ENCODE data around the gene SLC9A8.
A peak's percentile ranks its signal among the peaks of the same experiment; 100 is the strongest.

DNA sequence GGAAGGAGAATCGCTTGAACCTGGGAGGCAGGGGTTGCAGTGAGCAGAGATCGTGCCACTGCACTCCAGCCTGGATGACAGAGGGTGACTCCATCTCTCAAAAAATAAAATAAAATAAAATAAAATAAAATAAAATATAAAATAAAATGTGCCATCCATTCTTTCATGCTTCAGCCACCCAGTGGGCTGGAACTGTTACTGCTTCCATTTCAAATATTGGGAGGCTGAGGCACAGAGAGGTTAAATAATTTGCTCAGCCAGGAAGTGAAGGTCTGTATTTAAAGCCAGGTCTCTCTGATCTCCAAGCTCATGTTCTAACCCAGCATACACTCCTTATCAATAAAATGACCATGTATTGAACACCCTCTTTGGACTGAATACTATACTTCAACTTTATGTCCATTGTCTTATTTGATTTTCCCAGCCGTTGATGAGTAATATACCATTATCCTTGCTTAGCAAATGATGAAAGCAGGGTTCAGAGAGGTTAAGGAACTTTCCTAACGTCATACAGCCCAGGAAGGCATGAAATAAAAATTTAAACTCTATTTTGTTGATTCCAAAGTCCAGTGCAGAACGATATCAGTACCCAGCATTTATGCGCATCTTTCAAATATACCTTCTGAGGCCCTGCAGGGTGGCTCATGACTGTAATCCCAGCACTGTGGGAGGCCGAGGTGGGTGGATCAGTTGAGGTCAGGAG lies 25.8 kb upstream of the SLC9A8 start:
- TF ChIP-seq ZNF274 (IDR thresholded peaks at IDR 0.05; ENCODE audit: borderline replicate concordance, low read depth, low read length): no peak
- TF ChIP-seq, protein P1, sequence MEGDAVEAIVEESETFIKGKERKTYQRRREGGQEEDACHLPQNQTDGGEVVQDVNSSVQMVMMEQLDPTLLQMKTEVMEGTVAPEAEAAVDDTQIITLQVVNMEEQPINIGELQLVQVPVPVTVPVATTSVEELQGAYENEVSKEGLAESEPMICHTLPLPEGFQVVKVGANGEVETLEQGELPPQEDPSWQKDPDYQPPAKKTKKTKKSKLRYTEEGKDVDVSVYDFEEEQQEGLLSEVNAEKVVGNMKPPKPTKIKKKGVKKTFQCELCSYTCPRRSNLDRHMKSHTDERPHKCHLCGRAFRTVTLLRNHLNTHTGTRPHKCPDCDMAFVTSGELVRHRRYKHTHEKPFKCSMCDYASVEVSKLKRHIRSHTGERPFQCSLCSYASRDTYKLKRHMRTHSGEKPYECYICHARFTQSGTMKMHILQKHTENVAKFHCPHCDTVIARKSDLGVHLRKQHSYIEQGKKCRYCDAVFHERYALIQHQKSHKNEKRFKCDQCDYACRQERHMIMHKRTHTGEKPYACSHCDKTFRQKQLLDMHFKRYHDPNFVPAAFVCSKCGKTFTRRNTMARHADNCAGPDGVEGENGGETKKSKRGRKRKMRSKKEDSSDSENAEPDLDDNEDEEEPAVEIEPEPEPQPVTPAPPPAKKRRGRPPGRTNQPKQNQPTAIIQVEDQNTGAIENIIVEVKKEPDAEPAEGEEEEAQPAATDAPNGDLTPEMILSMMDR (IDR thresholded peaks at IDR 0.05 in 2 of 3, conservative IDR thresholded peaks at IDR 0.05 in 1 of 3; ENCODE audit: insufficient read depth in 2 of 3, low read depth in 1 of 3, low read length in 3 of 3): peak in 2 of 3 experiments; percentile 25 to 31; a peak in 2 of 6 replicates
- TF ChIP-seq GTF2A2 (tag; IDR thresholded peaks at IDR 0.05): no peak
- TF ChIP-seq, protein P2, sequence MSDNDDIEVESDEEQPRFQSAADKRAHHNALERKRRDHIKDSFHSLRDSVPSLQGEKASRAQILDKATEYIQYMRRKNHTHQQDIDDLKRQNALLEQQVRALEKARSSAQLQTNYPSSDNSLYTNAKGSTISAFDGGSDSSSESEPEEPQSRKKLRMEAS (CRISPR knock-in tag; IDR thresholded peaks at IDR 0.05): no peak
- TF ChIP-seq ZNF561 (CRISPR knock-in tag; conservative IDR thresholded peaks at IDR 0.05): no peak
- no peak for TF ChIP-seq RCOR1 (IDR thresholded peaks at IDR 0.05; ENCODE audit: borderline replicate concordance in 1 of 2, low read depth in 2 of 2, low read length in 2 of 2)
- TF ChIP-seq, protein P3, sequence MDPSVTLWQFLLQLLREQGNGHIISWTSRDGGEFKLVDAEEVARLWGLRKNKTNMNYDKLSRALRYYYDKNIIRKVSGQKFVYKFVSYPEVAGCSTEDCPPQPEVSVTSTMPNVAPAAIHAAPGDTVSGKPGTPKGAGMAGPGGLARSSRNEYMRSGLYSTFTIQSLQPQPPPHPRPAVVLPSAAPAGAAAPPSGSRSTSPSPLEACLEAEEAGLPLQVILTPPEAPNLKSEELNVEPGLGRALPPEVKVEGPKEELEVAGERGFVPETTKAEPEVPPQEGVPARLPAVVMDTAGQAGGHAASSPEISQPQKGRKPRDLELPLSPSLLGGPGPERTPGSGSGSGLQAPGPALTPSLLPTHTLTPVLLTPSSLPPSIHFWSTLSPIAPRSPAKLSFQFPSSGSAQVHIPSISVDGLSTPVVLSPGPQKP (CRISPR knock-in tag; IDR thresholded peaks at IDR 0.05): no peak
- no peak for TF ChIP-seq ZNF354B (CRISPR knock-in tag; IDR thresholded peaks at IDR 0.05)
- no peak for TF ChIP-seq MAFF (IDR thresholded peaks at IDR 0.05; ENCODE audit: low read length)

All from K562 (cell line).